HG02981 (cell line): ENCODE data around the gene BRIX1.

Source experiments
- ATAC-seq: cut with Tn5 transposase; IDR thresholded peaks from one replicate; pipeline ENCODE4 v1.9.1; 2021; ENCODE audit warnings: mild to moderate bottlenecking, moderate library complexity; ENCODE audit not compliant: unreplicated experiment

Gene BRIX1, protein sequence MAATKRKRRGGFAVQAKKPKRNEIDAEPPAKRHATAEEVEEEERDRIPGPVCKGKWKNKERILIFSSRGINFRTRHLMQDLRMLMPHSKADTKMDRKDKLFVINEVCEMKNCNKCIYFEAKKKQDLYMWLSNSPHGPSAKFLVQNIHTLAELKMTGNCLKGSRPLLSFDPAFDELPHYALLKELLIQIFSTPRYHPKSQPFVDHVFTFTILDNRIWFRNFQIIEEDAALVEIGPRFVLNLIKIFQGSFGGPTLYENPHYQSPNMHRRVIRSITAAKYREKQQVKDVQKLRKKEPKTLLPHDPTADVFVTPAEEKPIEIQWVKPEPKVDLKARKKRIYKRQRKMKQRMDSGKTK

DNA sequence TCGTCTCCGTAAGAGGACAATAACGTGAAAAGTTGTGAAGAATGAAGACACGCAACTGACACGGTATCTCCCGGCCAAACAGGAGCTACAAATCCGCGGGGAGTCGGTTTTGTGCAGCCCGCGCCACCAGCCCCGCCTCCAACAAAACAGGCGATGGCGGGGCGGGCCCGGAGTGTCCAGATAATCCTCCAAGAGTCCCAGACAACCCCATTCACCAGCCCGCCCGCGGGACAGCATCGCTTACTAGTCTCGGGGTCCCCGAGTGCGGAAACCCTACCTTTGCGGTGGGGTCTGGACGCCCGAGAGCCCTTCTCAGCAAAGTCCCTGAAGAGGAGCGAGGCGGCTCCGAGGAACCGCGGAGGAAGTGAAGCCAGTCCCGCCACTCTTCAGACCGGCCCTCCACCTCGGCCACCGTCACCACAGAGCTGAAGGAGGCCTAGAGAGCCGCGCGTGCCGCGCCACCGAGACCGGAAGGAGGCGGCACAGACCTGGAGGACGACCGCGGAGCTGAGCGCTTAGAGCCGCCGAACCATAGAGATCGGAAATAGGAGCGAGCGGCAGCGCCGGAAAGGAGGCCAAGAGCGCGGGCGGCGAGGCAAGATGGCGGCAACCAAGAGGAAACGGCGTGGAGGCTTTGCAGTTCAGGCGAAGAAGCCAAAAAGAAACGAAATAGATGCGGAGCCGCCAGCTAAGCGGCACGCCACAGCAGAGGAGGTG, at the start of gene BRIX1, which contains the start of gene RAD1:
Gene BRIX1 (plus strand): TSS at position 573 of the 717 bp plus-strand sequence. CDS start 28 bp downstream, at position 601.
Gene RAD1 (minus strand): TSS at position 366 of the 717 bp plus-strand sequence. CDS start 612 bp downstream, outside the sequence.
- ATAC-seq: peak; percentile 98

DNA sequence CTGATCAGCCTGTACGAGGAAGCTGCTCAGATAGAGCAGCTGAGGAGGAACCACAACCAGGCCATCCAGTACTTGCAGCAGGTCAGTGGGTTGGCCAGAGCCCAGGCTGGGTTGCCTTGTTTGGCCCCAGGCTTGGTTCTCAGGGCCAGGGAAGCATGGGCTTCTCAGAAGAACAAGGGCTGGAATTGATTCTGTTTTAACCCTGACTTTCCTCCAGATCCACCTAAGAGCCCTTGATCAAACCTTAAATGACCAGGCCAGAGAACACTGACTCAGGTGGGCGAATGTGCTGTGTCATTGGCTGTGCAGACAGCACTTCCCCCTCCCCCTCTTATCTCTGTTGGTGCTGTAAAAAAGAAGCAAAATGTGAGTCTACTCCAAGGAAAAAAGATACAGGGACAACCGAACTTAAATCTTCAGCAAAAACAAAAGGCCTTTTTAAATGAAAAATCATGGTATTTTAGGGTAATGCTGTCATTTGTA, 48.5 kb upstream of the BRIX1 start:
- ATAC-seq: no peak

DNA sequence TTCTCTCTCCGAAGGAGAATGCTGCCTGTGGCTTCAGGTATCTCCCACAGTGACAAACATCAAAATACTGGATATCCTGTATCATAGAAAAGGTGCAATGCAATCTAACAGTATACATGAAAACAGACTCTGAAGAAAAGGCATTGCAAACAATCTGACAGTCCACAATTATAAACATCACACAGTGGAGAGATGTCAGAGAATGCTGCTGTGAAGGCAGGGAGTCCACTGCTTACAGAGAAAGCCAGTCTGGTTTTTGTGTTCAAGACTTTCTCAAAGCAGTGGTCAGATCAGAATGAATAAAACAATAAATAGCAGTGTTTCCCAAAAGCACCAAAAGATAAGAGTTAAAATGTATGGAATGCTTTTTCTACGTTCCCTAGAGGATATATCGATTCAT, 47.9 kb upstream of the BRIX1 start:
- no peak for ATAC-seq

DNA sequence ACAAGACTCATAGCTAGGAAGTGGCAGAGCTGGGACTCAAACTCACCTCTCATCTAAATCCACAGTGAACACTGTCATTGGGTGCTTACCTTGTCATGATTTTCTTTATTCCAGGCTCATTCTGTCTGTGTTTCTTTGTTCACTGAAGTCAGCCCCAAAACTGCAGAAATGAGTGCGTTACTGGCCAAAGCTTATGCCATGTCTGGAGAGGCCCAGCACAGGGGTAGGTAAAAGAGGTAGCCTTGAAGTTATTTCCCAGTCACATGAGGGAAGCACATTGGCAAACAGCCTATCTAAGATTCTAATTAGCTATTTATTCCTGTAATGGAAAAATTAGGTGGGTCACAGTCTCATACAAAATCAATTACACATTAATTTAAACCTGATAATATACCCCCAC, 46.7 kb upstream of the BRIX1 start:
- ATAC-seq: no peak

DNA sequence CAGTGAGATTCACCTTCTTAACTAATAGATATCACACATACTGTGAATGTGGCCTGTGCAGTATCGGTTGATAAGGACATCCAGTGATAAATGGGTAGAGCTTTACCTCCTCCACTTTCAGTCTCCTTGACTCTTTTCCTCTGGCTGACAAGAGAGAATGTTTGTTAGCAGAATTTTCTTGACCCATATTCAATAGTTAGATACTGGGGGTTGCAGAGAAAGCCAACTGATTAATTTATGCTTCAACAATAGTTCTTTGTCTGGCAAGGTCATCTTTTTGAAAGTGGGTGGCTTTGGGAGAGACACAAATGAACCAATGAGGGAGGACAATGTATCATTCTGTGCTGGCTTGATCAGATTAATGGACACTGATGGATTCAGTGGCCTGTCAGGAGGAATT, 46.3 kb upstream of the BRIX1 start:
- ATAC-seq: no peak

DNA sequence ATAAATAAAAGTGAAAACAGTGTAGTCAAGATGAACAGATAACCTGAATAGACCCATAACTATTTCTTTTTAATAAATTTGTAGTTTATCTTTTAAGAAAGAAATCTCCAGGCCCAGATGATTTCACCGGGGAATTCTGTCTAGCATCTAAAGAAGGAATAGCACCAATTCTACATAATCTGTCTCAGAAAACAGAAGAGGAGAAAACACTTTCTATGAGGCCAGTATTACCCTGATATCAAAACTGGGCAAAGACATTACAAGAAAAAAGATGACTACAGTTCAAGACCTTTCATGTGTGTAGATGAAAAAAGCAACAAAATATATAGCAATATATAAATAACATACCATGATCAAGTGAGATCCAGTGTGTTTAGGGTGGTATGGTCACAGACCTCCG, 45.1 kb upstream of the BRIX1 start:
- no peak for ATAC-seq

DNA sequence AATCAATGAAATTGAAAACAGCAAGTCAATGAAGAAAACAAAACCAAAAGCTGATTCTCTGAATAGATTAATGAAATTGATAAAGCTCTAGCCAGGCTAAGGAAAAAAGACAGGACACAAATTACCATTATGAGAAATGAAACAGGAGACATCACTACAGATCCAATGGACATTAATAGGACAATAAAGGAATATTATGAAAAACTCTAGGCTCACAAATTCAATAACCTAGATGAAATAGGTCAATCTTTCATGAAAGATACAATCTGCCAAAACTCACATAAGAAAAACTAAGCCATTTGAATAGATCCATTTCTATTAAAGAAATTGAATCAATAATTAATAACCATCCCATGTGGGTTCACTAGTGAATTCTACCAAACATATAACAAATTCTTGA, 39.2 kb upstream of the BRIX1 start:
- ATAC-seq: no peak

DNA sequence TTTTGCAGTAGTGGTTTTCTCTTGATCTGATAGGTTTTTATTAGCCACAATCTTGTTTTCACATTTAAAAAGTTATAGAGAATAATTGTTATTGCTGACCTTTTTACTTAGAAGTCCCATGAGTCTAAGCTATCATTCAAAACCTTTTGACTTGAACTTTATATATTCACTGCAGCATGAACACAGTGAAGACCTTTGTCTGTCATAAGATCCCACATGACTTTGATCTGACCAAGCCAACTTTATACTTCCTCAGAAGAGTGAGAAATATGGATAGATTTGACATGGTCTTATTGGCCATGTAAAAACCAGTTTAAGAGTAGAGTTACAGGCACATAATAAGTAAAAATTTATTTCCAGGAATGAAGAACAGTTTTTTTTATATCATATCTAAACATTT, 34.3 kb upstream of the BRIX1 start:
- ATAC-seq: no peak

DNA sequence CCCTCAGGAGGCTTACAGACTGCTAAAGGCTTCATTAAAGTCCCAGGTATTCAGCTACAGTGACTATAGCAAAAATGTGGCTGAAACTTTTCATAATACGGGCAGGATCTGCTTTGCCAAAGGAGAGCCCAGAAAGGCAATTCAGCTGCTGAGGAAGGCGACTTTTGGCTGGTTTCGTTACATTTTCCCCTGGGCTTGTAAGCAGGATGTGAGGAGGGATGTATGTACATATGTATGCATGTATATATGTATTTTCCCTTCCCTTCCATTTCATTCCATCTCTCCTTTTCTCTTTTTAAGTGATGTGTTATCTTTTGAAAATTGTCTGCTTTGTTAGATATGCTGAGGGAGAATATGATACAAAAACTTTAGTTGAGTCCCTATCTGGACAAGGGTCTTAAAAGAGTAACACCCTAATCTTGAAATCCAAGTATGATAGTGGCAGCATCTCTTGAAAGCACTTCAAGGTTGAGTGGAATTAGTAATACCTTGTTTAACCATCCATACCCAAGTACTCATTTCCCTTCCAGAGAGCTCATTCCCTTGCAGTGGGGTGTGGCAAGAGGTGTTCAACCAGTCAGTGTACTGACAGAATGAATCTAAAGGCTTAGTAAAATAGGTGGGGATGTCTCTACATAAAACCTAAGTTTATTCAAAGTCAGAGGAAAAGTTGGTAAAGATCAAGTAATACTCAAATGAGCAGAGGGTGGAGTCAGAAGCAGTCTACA, 29.0 kb upstream of the BRIX1 start:
- ATAC-seq: no peak

DNA sequence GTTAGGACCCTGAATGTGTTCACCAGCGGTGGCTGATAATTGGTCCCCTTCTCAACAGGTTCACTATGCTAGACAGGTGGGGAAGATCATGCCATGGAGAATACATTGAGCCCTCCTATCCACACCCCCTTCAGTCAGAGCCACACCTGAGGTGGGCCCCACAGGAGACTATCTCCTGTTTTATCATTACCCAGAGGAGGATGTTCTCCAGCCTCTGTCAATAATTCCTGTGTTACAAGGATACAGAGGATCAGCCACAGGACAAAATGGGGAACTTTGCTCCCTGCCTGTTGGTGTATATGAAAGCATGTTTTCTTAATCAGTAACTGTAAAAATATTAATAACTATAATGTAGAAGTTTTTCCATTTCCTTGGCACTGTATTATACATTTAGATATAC, 26.1 kb upstream of the BRIX1 start:
- no peak for ATAC-seq

DNA sequence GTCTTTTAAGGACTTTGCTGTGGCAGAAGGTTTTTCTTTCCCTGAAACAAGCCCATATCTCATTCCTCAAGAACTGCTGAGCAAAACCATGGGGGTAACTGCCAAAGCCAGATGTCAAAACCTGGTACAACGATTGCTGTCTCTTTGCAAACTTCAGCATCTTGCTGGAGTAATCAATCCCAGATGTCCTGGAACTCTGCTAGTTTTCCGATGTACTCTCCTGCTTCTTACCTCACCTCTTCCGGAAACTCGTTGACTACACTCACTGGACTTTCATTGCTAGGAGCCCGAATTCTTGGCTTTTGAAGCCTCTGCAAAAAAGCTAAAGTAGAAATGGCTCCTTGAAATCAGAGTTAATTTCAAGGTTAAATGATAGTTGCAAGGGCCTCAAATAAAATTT, 23.5 kb upstream of the BRIX1 start:
- ATAC-seq: no peak

DNA sequence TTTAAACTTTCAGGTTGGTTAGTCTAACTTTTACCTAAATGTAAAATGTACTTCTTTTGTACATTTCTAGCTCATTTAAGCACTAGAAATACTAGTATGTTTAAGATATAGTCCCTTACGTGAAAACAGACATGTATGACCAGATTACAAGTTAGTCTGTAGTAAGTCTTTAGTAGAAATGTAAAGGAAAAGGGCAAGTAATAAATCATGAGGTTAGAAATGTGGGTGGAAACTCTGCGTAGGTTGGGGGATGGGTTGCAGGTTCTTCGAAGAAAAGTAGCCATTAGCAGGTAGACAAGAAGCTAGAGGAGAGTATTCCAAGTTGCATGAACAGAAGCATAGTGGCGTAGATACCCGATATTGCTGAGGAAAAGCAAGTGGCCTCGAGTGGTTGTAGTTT, 23.1 kb upstream of the BRIX1 start:
- no peak for ATAC-seq

DNA sequence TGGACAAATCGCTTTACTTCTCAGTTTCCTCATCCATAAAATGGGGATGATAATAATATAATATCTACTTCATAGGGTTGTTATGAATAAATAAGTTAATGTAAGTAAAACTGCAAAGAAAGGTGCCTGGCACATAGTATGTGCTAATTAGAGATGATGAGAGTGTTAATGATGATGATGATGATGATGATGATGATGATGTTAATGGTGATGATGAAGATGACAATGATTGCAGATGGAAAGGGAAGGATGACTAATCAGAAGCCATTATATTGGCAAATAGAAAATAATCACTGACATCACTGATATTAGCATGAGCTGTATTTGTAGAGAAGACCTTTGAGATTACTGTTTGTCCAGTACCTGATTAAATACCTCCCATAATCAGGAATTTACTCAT, 20.8 kb upstream of the BRIX1 start:
- no peak for ATAC-seq

DNA sequence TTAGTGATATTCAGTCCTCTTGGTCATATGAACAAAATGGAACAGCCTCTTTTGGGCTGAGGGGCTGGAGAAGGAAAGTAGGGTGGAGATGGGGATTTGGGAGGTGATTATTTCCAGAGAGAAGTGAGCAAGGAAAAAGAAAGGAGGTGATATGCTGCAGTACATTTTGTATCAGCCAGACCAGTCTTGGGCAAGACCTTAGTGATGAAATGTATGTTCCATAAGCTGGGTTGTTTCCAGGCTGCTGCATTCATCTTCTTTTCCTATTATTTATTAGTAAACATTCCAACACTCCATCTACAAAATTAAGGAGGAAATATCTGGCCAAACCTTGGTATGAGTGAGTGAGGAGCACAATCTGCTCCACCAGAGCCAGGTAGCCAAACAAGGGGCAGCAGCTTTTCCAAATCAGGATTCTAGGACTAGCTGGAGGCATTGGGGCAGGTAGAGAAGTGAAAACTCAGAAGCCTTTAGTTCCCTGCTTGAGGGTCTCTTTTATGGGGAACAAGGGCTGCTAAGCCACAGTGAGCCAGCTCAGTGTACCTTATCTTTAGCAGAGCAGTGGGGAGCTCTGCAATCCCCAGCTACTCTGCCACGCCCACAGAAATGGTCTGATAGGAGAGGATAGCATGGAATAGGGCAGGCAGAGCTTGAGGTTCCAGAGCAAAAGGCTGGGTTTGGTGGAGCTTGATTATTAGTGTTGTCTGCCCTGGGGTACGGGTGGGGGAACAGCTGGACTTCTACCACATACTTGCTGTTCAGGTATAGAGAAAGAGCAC, 19.7 kb upstream of the BRIX1 start:
- ATAC-seq: no peak

DNA sequence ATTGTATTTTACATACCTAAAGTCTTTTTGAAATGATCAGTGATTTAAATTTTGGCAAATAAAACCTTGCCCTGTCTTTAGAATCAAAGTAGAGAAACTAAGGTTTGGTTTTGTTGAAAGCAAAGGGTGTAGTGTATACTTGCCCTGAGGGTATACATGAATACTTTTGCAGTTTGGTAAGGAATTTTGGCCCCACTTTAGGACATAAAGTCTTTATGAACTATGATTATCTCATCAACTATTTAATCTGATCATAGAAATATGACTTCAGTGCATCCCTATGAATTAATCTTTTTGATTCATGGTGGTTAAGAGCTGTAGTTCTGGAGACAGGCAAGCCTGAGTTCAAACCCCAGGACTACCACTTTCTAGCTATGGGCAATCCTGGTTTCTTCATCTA, 17.9 kb upstream of the BRIX1 start:
- ATAC-seq: no peak

DNA sequence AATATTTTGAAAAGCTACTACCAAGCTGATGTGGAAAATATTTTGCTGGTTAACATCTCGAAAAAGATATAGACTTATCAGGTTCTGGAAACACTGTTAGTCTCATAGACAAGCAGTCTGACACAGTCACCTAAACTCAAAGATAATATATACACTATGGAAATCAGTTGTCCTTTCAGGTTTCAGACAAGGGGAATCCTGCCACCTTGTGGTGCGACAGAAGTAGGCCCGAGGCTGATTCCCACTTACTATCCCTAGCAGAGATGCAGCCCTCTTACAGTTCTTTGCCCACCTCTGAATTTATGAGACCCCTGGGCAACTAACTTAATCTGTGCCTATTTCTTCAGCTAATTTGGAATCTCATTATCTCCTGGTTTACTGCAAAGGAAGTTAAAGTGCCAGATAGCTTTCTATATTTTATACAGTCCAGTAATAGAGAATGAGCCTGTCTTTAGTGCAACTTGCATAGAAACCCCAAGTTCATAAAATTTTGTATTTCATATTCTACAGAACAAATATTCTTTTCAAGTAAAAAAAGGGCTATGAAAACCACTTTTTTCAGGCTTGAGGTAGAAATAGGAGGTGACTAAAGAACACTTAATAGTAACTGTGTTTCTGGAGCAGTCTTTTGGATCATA, 17.1 kb upstream of the BRIX1 start:
- no peak for ATAC-seq

DNA sequence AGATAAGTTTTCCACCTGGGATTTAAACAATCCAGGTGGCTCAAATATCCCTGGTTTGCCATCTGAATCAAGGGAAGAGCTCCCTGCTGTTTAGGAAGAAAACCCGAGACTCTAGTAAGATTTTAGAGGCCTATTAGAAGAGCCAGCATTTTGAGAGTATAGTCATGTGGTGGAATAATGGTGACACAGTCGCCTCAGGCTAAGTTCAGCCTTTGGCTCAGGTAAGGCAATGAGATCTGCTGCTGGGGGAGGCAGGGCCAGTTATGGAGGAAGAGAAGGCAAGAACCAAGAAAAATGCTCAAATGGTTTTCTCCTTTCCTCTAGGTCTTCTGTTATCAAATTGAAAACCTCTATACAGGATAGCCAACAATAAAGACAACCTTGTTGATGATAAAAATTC, 16.4 kb upstream of the BRIX1 start:
- ATAC-seq: no peak

DNA sequence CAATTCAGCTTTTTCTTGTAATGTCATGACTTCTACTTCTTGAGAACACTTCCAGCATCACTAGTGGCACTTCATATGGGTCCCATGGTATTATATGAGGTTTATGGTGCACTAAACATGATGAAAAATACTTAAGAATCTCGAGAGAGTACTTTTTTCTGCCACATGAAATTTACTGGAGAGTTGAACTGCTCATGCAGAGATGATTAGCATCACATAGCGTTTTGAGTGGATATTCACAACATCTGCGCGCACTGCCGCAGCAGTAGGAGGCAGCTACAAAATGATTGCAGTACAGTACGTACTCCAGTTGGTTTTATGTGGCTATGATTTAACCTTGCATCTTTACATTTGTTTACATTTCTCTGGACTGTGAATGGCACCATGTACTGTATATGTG, 14.9 kb upstream of the BRIX1 start:
- ATAC-seq: no peak

DNA sequence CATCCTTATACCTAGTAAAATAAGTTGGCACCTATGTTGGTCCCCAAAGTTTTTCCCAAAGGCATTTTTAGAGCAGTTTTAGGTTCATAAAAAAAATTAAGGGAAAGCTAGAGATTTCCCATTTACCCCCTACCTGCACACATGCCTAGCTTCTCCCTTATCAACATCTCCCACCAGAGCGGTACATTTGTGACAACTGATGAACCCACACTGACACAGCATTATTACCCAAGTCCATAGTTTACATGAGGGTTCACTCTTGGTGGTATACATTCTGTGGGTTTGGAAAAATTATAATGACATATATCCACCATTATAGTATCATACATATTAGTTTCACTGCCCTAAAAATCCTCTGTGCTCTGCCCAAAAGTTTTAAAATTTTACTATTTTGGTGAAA, 12.3 kb upstream of the BRIX1 start:
- no peak for ATAC-seq

DNA sequence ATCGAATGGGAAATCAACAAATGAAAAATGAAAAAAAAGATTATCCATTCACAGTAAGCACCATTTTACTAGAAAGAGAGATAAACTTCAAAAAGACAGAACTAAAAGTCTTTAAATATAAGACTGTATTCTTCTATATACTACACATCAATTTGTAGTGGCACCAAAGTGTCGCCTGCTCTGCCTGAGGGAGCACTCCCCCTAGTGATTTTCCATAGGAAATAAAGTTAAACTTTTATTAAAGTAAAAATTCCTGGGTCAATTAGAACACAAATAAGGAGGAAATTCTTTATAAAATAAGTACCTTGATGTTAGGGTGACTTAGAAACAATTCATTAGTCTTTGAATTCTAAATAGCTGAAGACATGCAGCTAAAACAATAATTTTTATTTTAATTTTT, 9.9 kb upstream of the BRIX1 start:
- no peak for ATAC-seq
